SK-N-SH (cell line): Measurements from ENCODE around the gene TBX4. TPM values are rescaled to one million over a fixed set of nuclear protein-coding genes. Genes with fewer than 3 reads are reported as not detected.

Experiments
- CTCF ChIA-PET: fragments of 300-600, 350-600 bp; formaldehyde crosslinking; extraction: SDS; loops from one replicate; lab custom pipeline; 2021; lab: Yijun Ruan, JAX
- POLR2A ChIA-PET: fragments of 350-600 bp; sonication (Branson Sonifier 250); formaldehyde crosslinking; extraction: SDS; loops from one replicate; lab custom pipeline; 2020; ENCODE audit warnings: antibody characterized with exemption, inconsistent platforms; lab: Yijun Ruan, JAX
- DNase-seq: peaks from one replicate; pipeline ENCODE4 v3.0.0; 2012
- H2AFZ ChIP-seq: fragments of 200-600 bp; sonication (generic); 2 replicates; pipeline ENCODE4 v1.8.1; 2016; ENCODE audit warnings: antibody characterized with exemption, mild to moderate bottlenecking, low read depth
- H3F3A ChIP-seq: fragments of 200-600 bp; sonication (generic); replicated peaks from 2 replicates; pipeline ENCODE3; 2016; ENCODE audit warnings: antibody characterized with exemption, mild to moderate bottlenecking; ENCODE audit not compliant: insufficient read depth
- H3K27ac ChIP-seq, 2 experiments: fragments of 200-500 bp in 1 of 2; fragments of 200-600 bp in 1 of 2; sonication (Bioruptor generic) in 1 of 2; sonication (generic), shearing (Covaris generic) in 1 of 2; 2 replicates each; pipeline versions ENCODE4 v1.5.1 to v1.6.1; 2014 to 2016; ENCODE audit warnings: low read depth in 2 of 2, inconsistent platforms in 1 of 2, low read length in 1 of 2, mild to moderate bottlenecking in 1 of 2, mixed read lengths in 1 of 2
- H3K27me3 ChIP-seq: fragments of 200-600 bp; sonication (generic), shearing (Covaris generic); 2 replicates; pipeline ENCODE4 v1.6.1; 2016; ENCODE audit warnings: mixed run types; ENCODE audit not compliant: insufficient read depth
- H3K36me3 ChIP-seq, 2 experiments: fragments of 200-500 bp in 1 of 2; fragments of 200-600 bp in 1 of 2; sonication (Bioruptor generic) in 1 of 2; sonication (generic) in 1 of 2; replicated peaks in 1 of 2; 2 replicates each; pipeline versions ENCODE3 to v1.5.1; 2014 to 2016; ENCODE audit warnings: low read length in 1 of 2, mild to moderate bottlenecking in 1 of 2; ENCODE audit not compliant: insufficient read depth in 2 of 2, control insufficient read depth in 1 of 2
- H3K4me1 ChIP-seq, 2 experiments: fragments of 200-500 bp in 1 of 2; fragments of 200-600 bp in 1 of 2; sonication (Bioruptor generic) in 1 of 2; sonication (generic), shearing (Covaris generic) in 1 of 2; 2 replicates each; pipeline versions ENCODE4 v1.5.1 to v1.6.1; 2014 to 2016; ENCODE audit warnings: low read depth in 1 of 2, low read length in 1 of 2, mixed run types in 1 of 2; ENCODE audit not compliant: insufficient read depth in 2 of 2, control insufficient read depth in 1 of 2
- H3K4me2 ChIP-seq: fragments of 200-600 bp; sonication (generic), shearing (Covaris generic); 2 replicates; pipeline ENCODE4 v1.6.1; 2017; ENCODE audit warnings: mixed run types
- H3K4me3 ChIP-seq, 2 experiments: fragments of 200-500 bp in 1 of 2; fragments of 200-600 bp in 1 of 2; sonication (Bioruptor generic) in 1 of 2; sonication (generic), shearing (Covaris generic) in 1 of 2; 2 replicates each; pipeline versions ENCODE4 v1.5.1 to v1.8.1; 2014 to 2016; ENCODE audit warnings: low read depth in 2 of 2, inconsistent platforms in 1 of 2, low read length in 1 of 2, mild to moderate bottlenecking in 1 of 2, mixed read lengths in 1 of 2, moderate library complexity in 1 of 2
- H3K79me2 ChIP-seq: fragments of 200-600 bp; sonication (generic); 2 replicates; pipeline ENCODE4 v1.8.1; 2017; ENCODE audit warnings: mild to moderate bottlenecking; ENCODE audit not compliant: insufficient read depth
- H3K9ac ChIP-seq: fragments of 200-600 bp; sonication (generic); 2 replicates; pipeline ENCODE4 v1.6.1; 2017; ENCODE audit warnings: mixed run types
- H3K9me2 ChIP-seq: fragments of 200-600 bp; sonication (generic); 2 replicates; pipeline ENCODE4 v1.6.1; 2017; ENCODE audit warnings: mixed run types
- H3K9me3 ChIP-seq: fragments of 200-600 bp; sonication (generic); 2 replicates; pipeline ENCODE4 v1.6.1; 2017; ENCODE audit warnings: mixed run types, mild to moderate bottlenecking, moderate library complexity
- H4K20me1 ChIP-seq: fragments of 200-600 bp; sonication (generic); 2 replicates; pipeline ENCODE4 v1.6.1; 2017; ENCODE audit warnings: mild to moderate bottlenecking, mixed run types; ENCODE audit not compliant: insufficient read depth
- CTCF ChIP-seq: fragments of 200-600 bp; sonication (generic); IDR thresholded peaks from 2 replicates; pipeline ENCODE4 v1.6.1; 2017; ENCODE audit warnings: antibody characterized with exemption, mild to moderate bottlenecking, moderate library complexity
- EP300 ChIP-seq, 2 experiments: IDR thresholded peaks; 2 replicates each; pipeline versions ENCODE4 v1.4.0 to v1.6.1; 2012; ENCODE audit warnings: borderline replicate concordance in 1 of 2, low read depth in 1 of 2, low read length in 1 of 2
- FOSL2 ChIP-seq: IDR thresholded peaks from 2 replicates; pipeline ENCODE4 v1.4.0; 2012; ENCODE audit warnings: low read depth, mild to moderate bottlenecking, moderate library complexity, borderline replicate concordance
- FOXJ3 ChIP-seq: sonication (generic); formaldehyde crosslinking; IDR thresholded peaks from 2 replicates; pipeline ENCODE4 v1.5.1; 2020; ENCODE audit warnings: mild to moderate bottlenecking, missing genetic modification reagents
- GABPA ChIP-seq: IDR thresholded peaks from 2 replicates; pipeline ENCODE4 v1.4.0; 2012; ENCODE audit warnings: low read depth, mild to moderate bottlenecking
- GATA2 ChIP-seq: sonication (generic); formaldehyde crosslinking; IDR thresholded peaks from 2 replicates; pipeline ENCODE4 v1.5.0; 2020; ENCODE audit warnings: mild to moderate bottlenecking, missing genetic modification reagents
- JUND ChIP-seq: IDR thresholded peaks from 2 replicates; pipeline ENCODE4 v1.4.0; 2012
- MAX ChIP-seq: IDR thresholded peaks from 2 replicates; pipeline ENCODE4 v1.4.0; 2012; ENCODE audit warnings: low read depth
- MEF2A ChIP-seq: IDR thresholded peaks from 2 replicates; pipeline ENCODE4 v1.4.0; 2012; ENCODE audit warnings: low read depth, borderline replicate concordance
- NFIC ChIP-seq: IDR thresholded peaks from 2 replicates; pipeline ENCODE4 v1.4.0; 2012; ENCODE audit warnings: borderline replicate concordance
- NRF1 ChIP-seq: IDR thresholded peaks from 2 replicates; pipeline ENCODE4 v1.6.1; 2012; ENCODE audit warnings: low read depth, mild to moderate bottlenecking, low read length
- PBX3 ChIP-seq: IDR thresholded peaks from 2 replicates; pipeline ENCODE4; 2012
- RCOR1 ChIP-seq: fragments of 150-350 bp; IDR thresholded peaks from 2 replicates; pipeline ENCODE4 v1.6.1; 2017; ENCODE audit warnings: antibody characterized with exemption, low read length
- SIN3A ChIP-seq: IDR thresholded peaks from 2 replicates; pipeline ENCODE4 v1.6.1; 2012; ENCODE audit warnings: low read depth, mild to moderate bottlenecking, low read length, moderate library complexity, borderline replicate concordance
- TAF1 ChIP-seq: IDR thresholded peaks from 2 replicates; pipeline ENCODE4 v1.6.1; 2012; ENCODE audit warnings: low read depth, mild to moderate bottlenecking, low read length, moderate library complexity, borderline replicate concordance
- TEAD4 ChIP-seq: IDR thresholded peaks from 2 replicates; pipeline ENCODE4 v1.4.0; 2012; ENCODE audit warnings: mild to moderate bottlenecking, borderline replicate concordance; ENCODE audit not compliant: insufficient read depth
- WGBS: methylation state at CpG from one replicate; pipeline ENCODE4 v1.1.6; 2017; ENCODE audit warnings: low lambda C conversion rate; 5-methylcytosine and 5-hydroxymethylcytosine counted together
- polyA plus RNA-seq, 3 experiments: library from polyadenylated mRNA; depleted of rRNA; stranded (reverse); fragments of >200 nt; gene quantifications; 2 replicates each; pipeline ENCODE4 v1.2.3, GENCODE V29; 2012
- TF ChIP-seq, protein P1 (sequence below): IDR thresholded peaks from 2 replicates; pipeline ENCODE4 v1.4.0; 2012; ENCODE audit warnings: low read depth, borderline replicate concordance
- TF ChIP-seq, protein P2 (sequence below): fragments of 150-350 bp; IDR thresholded peaks from 2 replicates; pipeline ENCODE4 v1.6.1; 2017; ENCODE audit warnings: antibody characterized with exemption, low read length, low read depth, borderline replicate concordance
- TF ChIP-seq, protein P3 (sequence below): IDR thresholded peaks from 2 replicates; pipeline ENCODE4 v1.6.1; 2012; ENCODE audit warnings: mild to moderate bottlenecking, low read depth, low read length, moderate library complexity

Gene TBX4
- polyA plus RNA-seq, 1 of the 3 experiments (the other 2 are of a cell fraction) = 0.02 TPM

GRCh38 chr17:61416211-61416539 is 36.0 kb upstream of the TBX4 start:
- peak overlapping the region in 1 of 2 experiments; percentile 72; a peak in 1 of 4 replicates for H3K27ac ChIP-seq
- TF ChIP-seq NRF1 (no peak), GATA2 (CRISPR knock-in tag) (no peak), PBX3 (no peak), SIN3A (no peak), EP300 (IDR thresholded peaks at IDR 0.05; ENCODE audit: borderline replicate concordance in 1 of 2, low read depth in 1 of 2, low read length in 1 of 2) (no peak), MAX (no peak), NFIC (no peak), FOSL2 (no peak), CTCF (no peak), JUND (no peak), TAF1 (no peak; the same call in 1 of the 2 replicates), FOXJ3 (CRISPR knock-in tag) (no peak), RCOR1 (no peak), MEF2A (no peak), TEAD4 (no peak), GABPA (no peak)
- TF ChIP-seq, protein P1, sequence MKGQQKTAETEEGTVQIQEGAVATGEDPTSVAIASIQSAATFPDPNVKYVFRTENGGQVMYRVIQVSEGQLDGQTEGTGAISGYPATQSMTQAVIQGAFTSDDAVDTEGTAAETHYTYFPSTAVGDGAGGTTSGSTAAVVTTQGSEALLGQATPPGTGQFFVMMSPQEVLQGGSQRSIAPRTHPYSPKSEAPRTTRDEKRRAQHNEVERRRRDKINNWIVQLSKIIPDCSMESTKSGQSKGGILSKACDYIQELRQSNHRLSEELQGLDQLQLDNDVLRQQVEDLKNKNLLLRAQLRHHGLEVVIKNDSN = no peak
- TF ChIP-seq, protein P2, sequence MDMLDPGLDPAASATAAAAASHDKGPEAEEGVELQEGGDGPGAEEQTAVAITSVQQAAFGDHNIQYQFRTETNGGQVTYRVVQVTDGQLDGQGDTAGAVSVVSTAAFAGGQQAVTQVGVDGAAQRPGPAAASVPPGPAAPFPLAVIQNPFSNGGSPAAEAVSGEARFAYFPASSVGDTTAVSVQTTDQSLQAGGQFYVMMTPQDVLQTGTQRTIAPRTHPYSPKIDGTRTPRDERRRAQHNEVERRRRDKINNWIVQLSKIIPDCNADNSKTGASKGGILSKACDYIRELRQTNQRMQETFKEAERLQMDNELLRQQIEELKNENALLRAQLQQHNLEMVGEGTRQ = no peak
- TF ChIP-seq, protein P3, sequence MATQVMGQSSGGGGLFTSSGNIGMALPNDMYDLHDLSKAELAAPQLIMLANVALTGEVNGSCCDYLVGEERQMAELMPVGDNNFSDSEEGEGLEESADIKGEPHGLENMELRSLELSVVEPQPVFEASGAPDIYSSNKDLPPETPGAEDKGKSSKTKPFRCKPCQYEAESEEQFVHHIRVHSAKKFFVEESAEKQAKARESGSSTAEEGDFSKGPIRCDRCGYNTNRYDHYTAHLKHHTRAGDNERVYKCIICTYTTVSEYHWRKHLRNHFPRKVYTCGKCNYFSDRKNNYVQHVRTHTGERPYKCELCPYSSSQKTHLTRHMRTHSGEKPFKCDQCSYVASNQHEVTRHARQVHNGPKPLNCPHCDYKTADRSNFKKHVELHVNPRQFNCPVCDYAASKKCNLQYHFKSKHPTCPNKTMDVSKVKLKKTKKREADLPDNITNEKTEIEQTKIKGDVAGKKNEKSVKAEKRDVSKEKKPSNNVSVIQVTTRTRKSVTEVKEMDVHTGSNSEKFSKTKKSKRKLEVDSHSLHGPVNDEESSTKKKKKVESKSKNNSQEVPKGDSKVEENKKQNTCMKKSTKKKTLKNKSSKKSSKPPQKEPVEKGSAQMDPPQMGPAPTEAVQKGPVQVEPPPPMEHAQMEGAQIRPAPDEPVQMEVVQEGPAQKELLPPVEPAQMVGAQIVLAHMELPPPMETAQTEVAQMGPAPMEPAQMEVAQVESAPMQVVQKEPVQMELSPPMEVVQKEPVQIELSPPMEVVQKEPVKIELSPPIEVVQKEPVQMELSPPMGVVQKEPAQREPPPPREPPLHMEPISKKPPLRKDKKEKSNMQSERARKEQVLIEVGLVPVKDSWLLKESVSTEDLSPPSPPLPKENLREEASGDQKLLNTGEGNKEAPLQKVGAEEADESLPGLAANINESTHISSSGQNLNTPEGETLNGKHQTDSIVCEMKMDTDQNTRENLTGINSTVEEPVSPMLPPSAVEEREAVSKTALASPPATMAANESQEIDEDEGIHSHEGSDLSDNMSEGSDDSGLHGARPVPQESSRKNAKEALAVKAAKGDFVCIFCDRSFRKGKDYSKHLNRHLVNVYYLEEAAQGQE = no peak
- TF ChIP-seq, all 33 proteins: peak for 0
- DNase-seq = no peak

More at GRCh38 chr17:61416211-61416539, 36.0 kb upstream of the TBX4 start:
- H3F3A ChIP-seq = peaks cover 10% of the 10 kb centered on the region
- H4K20me1 ChIP-seq = no peaks in the 10 kb centered on the region
- peak overlapping the region; percentile 49 for H3K4me2 ChIP-seq
- no peak overlapping the region for H3K4me3 ChIP-seq
- ChIA-PET CTCF (interaction anchor here (0.6 to 16.4 kb wide), 26 partner anchors 10 to 695 kb away, joined by 3 to 318 read pairs (median 4); no protein-coding TSS in a partner anchor), POLR2A (interaction anchor here (0.6 kb wide), 1 partner anchor 151 kb away, joined by 3 read pairs; no protein-coding TSS in a partner anchor)
- H3K79me2 ChIP-seq = peaks cover 9% of the 10 kb centered on the region
- no peaks in the 10 kb centered on the region for H3K27me3 ChIP-seq
- no peaks in the 10 kb centered on the region for H3K9me2 ChIP-seq
- no peaks in the 10 kb centered on the region for H3K36me3 ChIP-seq
- no peaks in the 10 kb centered on the region for H3K9me3 ChIP-seq
- no peak overlapping the region for H3K9ac ChIP-seq
- WGBS = 93% methylated on average over 6 of the region's 6 CpGs
- peak overlapping the region; percentile 56; the same call in 1 of the 2 replicates for H2AFZ ChIP-seq
- H3K4me1 ChIP-seq = peaks cover 5 to 49% of the 10 kb centered on the region in 2 experiments; a peak in 2 of 4 replicates
